B cell (primary cell): ENCODE data around the gene TAX1BP1. TPM values are rescaled to one million over a fixed set of nuclear protein-coding genes. Genes with fewer than 3 reads are reported as not detected.

Experiments used
- ATAC-seq: fragments of 200-7000 bp; cut with Tn5 transposase; one replicate; pipeline ENCODE4 v1.10.0; 2021; ENCODE audit warnings: low read depth, mild to moderate bottlenecking, moderate number of reproducible peaks, moderate library complexity
- CTCF ChIA-PET: fragments of 350-600 bp; sonication (Branson Sonifier 250); formaldehyde crosslinking; loops from one replicate; lab custom pipeline; 2021; ENCODE audit warnings: antibody characterized with exemption, inconsistent platforms; lab: Charles Lee
- POLR2A ChIA-PET: fragments of 350-600 bp; sonication (Branson Sonifier 250); formaldehyde crosslinking; loops from one replicate; lab custom pipeline; 2021; ENCODE audit warnings: antibody characterized with exemption; lab: Charles Lee
- DNase-seq: peaks from one replicate; pipeline ENCODE4 v3.0.0; 2013
- H2AFZ ChIP-seq: 2 replicates; pipeline ENCODE4 v1.6.1; 2012; ENCODE audit warnings: mild to moderate bottlenecking, low read depth, low read length; ENCODE audit not compliant: insufficient read depth, poor library complexity, severe bottlenecking
- H3K27ac ChIP-seq, 2 donors: 1 replicate in 1 of 2; 2 replicates in 1 of 2; pipeline ENCODE4 v1.5.1; 2012 to 2013; ENCODE audit warnings: low read length in 2 of 2, mild to moderate bottlenecking in 2 of 2, moderate library complexity in 1 of 2
- H3K27me3 ChIP-seq, 4 experiments: fragments of 200-600 bp in 1 of 4; sonication (generic) in 1 of 4; replicated peaks in 1 of 4; 1 replicate in 2 of 4; 2 replicates in 2 of 4; pipeline versions ENCODE4 v1.6.1 to v1.7.0; 2013 to 2016; ENCODE audit warnings: low read length in 3 of 4, mild to moderate bottlenecking in 2 of 4, mixed read lengths in 1 of 4, moderate library complexity in 1 of 4; ENCODE audit not compliant: insufficient read depth in 4 of 4, control insufficient read depth in 3 of 4; ENCODE audit errors: control extremely low read depth in 1 of 4
- H3K36me3 ChIP-seq, 2 experiments: replicated peaks in 1 of 2; 1 replicate in 1 of 2; 2 replicates in 1 of 2; pipeline versions ENCODE4 v1.6.1 to v1.7.1; 2013; ENCODE audit warnings: low read length in 1 of 2; ENCODE audit not compliant: insufficient read depth in 2 of 2, control insufficient read depth in 1 of 2; ENCODE audit errors: control extremely low read depth in 1 of 2, extremely low read depth in 1 of 2
- H3K4me1 ChIP-seq, 2 donors: fragments of 200-600 bp in 1 of 2; sonication (generic) in 1 of 2; 1 replicate in 1 of 2; 2 replicates in 1 of 2; pipeline versions ENCODE4 v1.5.1 to v1.6.1; 2013 to 2017; ENCODE audit warnings: low read length in 2 of 2; ENCODE audit not compliant: control insufficient read depth in 2 of 2, insufficient read depth in 2 of 2
- H3K4me2 ChIP-seq: replicated peaks from 2 replicates; pipeline ENCODE3; 2012; ENCODE audit warnings: mild to moderate bottlenecking, low read depth, low read length; ENCODE audit not compliant: poor library complexity, severe bottlenecking
- H3K4me3 ChIP-seq, 5 experiments: fragments of 200-600 bp in 1 of 5; sonication (generic) in 1 of 5; 1 replicate in 3 of 5; 2 replicates in 2 of 5; pipeline versions ENCODE4 v1.5.1 to v1.7.0; 2011 to 2016; ENCODE audit warnings: low read length in 4 of 5, mild to moderate bottlenecking in 4 of 5, low read depth in 2 of 5, control low read depth in 1 of 5, moderate library complexity in 1 of 5; ENCODE audit not compliant: insufficient read depth in 1 of 5; ENCODE audit errors: control extremely low read depth in 1 of 5, extremely low read depth in 1 of 5
- H3K79me2 ChIP-seq: fragments of 200-600 bp; sonication (generic); one replicate; pipeline ENCODE4 v1.6.0; 2016; ENCODE audit warnings: low read length; ENCODE audit not compliant: control insufficient read depth, insufficient read depth
- H3K9ac ChIP-seq: fragments of 200-600 bp; sonication (generic); 2 replicates; pipeline ENCODE4 v1.6.1; 2017; ENCODE audit warnings: mild to moderate bottlenecking, low read length, moderate library complexity
- H3K9me3 ChIP-seq, 3 donors: one replicate each; pipeline versions ENCODE4 v1.6.1 to v1.7.1; 2013; ENCODE audit warnings: low read length in 2 of 3; ENCODE audit not compliant: control insufficient read depth in 2 of 3, insufficient read depth in 1 of 3; ENCODE audit errors: control extremely low read depth in 1 of 3
- H4K20me1 ChIP-seq: 2 replicates; pipeline ENCODE4 v1.6.0; 2012; ENCODE audit warnings: mild to moderate bottlenecking, low read length; ENCODE audit not compliant: insufficient read depth, control insufficient read depth, poor library complexity, severe bottlenecking
- H3K27ac Mint-ChIP-seq: one replicate; pipeline ENCODE4 v1.8.0; 2021; ENCODE audit warnings: mixed read lengths
- H3K27me3 Mint-ChIP-seq: one replicate; pipeline ENCODE4 v1.8.0; 2021; ENCODE audit warnings: mixed read lengths
- H3K4me1 Mint-ChIP-seq: one replicate; pipeline ENCODE4 v1.8.0; 2021; ENCODE audit warnings: mixed read lengths
- H3K4me3 Mint-ChIP-seq: one replicate; pipeline ENCODE4 v1.8.0; 2021; ENCODE audit warnings: mixed read lengths
- H3K9me3 Mint-ChIP-seq: one replicate; pipeline ENCODE4 v1.8.0; 2022; ENCODE audit warnings: mixed read lengths; ENCODE audit not compliant: insufficient read depth
- EZH2 ChIP-seq: IDR thresholded peaks from 2 replicates; pipeline ENCODE4 v1.6.1; 2012; ENCODE audit warnings: borderline replicate concordance, low read depth, mild to moderate bottlenecking, moderate library complexity, low read length; ENCODE audit not compliant: insufficient read depth, poor library complexity, severe bottlenecking
- WGBS: methylation state at CpG from one replicate; pipeline ENCODE4 v1.1.5; 2013; ENCODE audit warnings: missing lambda C conversion rate; ENCODE audit not compliant: insufficient coverage; 5-methylcytosine and 5-hydroxymethylcytosine counted together
- intact Hi-C: fragments of 100-400 bp; cut with micrococcal nuclease; formaldehyde crosslinking; loops from one replicate; pipeline ENCODE4 v1.10.0; 2022
- polyA plus RNA-seq: library from polyadenylated mRNA; depleted of rRNA; stranded (reverse); fragments of >200 nt; gene quantifications from 2 replicates; pipeline ENCODE4 v1.2.3, GENCODE V29; 2012
- total RNA-seq, 2 donors: library from RNA; stranded (reverse); fragments of 120-200 nt in 1 of 2; gene quantifications; 1 replicate in 1 of 2; 2 replicates in 1 of 2; pipeline versions ENCODE4 v1.2.3 to v1.2.4, GENCODE V29; 2013 to 2022
- TF ChIP-seq, protein P1 (sequence below): fragments of 200-600 bp; IDR thresholded peaks from one replicate; pipeline ENCODE4 v1.8.0; 2022; ENCODE audit warnings: antibody characterized with exemption, mild to moderate bottlenecking

The TAX1BP1 gene
- total and polyA plus RNA-seq, 2 donors (not counting 1 experiment from before 2014, with no cell fraction given), result 43.1 to 104 TPM

DNA sequence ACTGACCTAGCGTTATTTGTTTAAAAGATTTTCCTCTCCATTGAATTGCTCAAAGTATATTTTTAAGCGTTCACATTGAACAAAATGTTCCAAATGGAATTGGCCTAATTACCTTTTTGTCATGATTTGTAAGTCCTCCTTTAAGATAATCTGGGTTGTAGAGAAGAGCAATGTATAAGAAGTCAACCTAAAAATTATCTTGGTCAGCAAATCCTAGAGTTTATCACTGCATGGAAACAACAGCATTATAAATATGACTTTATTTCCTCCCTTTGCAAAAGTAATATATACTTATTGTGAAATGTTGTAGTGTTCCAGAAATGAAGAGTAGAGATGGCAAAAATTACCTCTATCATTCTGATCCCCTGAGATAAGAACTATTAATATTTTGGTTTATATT is 59.2 kb downstream of the TAX1BP1 start:
- Mint-ChIP-seq H3K27me3 (no peaks in the 10 kb centered on the region), H3K4me3 (no peak overlapping the region), H3K4me1 (no peaks in the 10 kb centered on the region), H3K27ac (no peak overlapping the region), H3K9me3 (no peaks in the 10 kb centered on the region)
- intact Hi-C loops, result no loop called here
- Histone ChIP-seq H3K27me3 (no peaks in the 10 kb centered on the region), H3K27ac (no peak overlapping the region), H3K4me1 (no peaks in the 10 kb centered on the region), H4K20me1 (no peaks in the 10 kb centered on the region), H3K9ac (no peak overlapping the region), H3K9me3 (no peaks in the 10 kb centered on the region), H3K79me2 (no peaks in the 10 kb centered on the region), H3K4me3 (no peak overlapping the region), H3K36me3 (peaks cover 9 to 37% of the 10 kb centered on the region in 2 experiments), H3K4me2 (no peak overlapping the region), H2AFZ (no peak overlapping the region)
- whole genome bisulfite sequencing, result no CpG with 5 or more reads among the region's 2 CpGs
- POLR2A ChIA-PET, result interaction anchor here (0.6 kb wide), 1 partner anchor 139 kb away, joined by 4 read pairs; no protein-coding TSS in a partner anchor
- DNase-seq, result no peak
- TF ChIP-seq EZH2, result no peak
- TF ChIP-seq, protein P1, sequence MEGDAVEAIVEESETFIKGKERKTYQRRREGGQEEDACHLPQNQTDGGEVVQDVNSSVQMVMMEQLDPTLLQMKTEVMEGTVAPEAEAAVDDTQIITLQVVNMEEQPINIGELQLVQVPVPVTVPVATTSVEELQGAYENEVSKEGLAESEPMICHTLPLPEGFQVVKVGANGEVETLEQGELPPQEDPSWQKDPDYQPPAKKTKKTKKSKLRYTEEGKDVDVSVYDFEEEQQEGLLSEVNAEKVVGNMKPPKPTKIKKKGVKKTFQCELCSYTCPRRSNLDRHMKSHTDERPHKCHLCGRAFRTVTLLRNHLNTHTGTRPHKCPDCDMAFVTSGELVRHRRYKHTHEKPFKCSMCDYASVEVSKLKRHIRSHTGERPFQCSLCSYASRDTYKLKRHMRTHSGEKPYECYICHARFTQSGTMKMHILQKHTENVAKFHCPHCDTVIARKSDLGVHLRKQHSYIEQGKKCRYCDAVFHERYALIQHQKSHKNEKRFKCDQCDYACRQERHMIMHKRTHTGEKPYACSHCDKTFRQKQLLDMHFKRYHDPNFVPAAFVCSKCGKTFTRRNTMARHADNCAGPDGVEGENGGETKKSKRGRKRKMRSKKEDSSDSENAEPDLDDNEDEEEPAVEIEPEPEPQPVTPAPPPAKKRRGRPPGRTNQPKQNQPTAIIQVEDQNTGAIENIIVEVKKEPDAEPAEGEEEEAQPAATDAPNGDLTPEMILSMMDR, result no peak
- no peak for ATAC-seq
- CTCF ChIA-PET, result no interaction called here

DNA sequence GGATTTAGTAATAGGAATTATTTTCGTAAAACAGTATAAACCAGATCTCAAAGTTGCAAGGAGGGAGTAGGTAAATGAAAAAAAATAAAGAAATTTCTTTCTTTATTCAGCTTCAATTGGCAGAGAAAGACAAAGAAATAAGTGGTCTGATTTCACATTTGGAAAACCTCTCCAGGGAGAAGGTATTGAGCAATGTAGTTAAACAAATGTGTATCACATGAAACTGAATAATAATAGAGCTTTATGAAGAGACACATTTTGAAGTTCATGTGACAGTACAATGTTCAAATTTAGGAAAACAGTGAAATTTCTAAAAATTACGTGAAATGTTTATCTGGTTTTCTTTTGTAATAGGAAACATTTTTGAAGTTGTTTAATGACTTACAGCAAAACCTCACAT is 63.0 kb downstream of the TAX1BP1 start:
- H4K20me1 ChIP-seq, result no peaks in the 10 kb centered on the region
- intact Hi-C loops, result no loop called here
- no CpG with 5 or more reads among the region's 2 CpGs for WGBS
- ChIA-PET POLR2A (no interaction called here), CTCF (no interaction called here)
- H3K79me2 ChIP-seq, result no peaks in the 10 kb centered on the region
- H3K4me3 ChIP-seq, result no peak overlapping the region
- no peak overlapping the region for H3K27ac Mint-ChIP-seq
- H3K4me3 Mint-ChIP-seq, result no peak overlapping the region
- DNase-seq (no peak), ATAC-seq (no peak)
- no peaks in the 10 kb centered on the region for H3K4me1 Mint-ChIP-seq
- no peaks in the 10 kb centered on the region for H3K27me3 Mint-ChIP-seq
- no peak overlapping the region for H3K27ac ChIP-seq
- TF ChIP-seq EZH2, result no peak
- TF ChIP-seq, protein P1, result no peak
- no peaks in the 10 kb centered on the region for H3K9me3 ChIP-seq
- H3K27me3 ChIP-seq, result no peaks in the 10 kb centered on the region
- peaks cover 8 to 13% of the 10 kb centered on the region in 2 experiments for H3K36me3 ChIP-seq
- H2AFZ ChIP-seq, result no peak overlapping the region
- no peak overlapping the region for H3K9ac ChIP-seq
- H3K9me3 Mint-ChIP-seq, result no peaks in the 10 kb centered on the region
- no peaks in the 10 kb centered on the region for H3K4me1 ChIP-seq
- no peak overlapping the region for H3K4me2 ChIP-seq
